Ureter (tissue), 1 donor: Measurements from ENCODE around the gene MRPS21. TPM values are rescaled to one million over a fixed set of nuclear protein-coding genes. Genes with fewer than 3 reads are reported as not detected.
"Not testable (repeated sequence)": the region's sequence is repeated elsewhere in the genome, so short reads cannot be mapped to it uniquely, and the experiment has no call there.

Experiments used
- DNase-seq: peaks from one replicate; pipeline ENCODE4 v3.0.0-alpha.2; 2020; ENCODE audit warnings: low spot score
- total RNA-seq: library from RNA; stranded (reverse); gene quantifications from one replicate; pipeline ENCODE4 v1.2.4, GENCODE V29; 2023
- donor health status: DM: yes; HTN: yes; CAD: no.

The MRPS21 gene
- total RNA-seq, 1 donor from 2014 or later: 79.7 TPM

- peak; percentile 93 for DNase-seq
Observed at GRCh38 chr1:150281758-150282557, 11.7 kb upstream of the MRPS21 start, which contains the start of gene CIART. CIART (plus strand) TSS chr1:150282554; CDS start chr1:150283268, 714 bp downstream.

- DNase-seq: no peak
Observed at GRCh38 chr1:150282558-150282958, 11.1 kb upstream of the MRPS21 start.

GRCh38 chr1:150283260-150283659 lies 10.4 kb upstream of the MRPS21 start:
- DNase-seq: no peak

GRCh38 chr1:150288382-150288781 lies 5.3 kb upstream of the MRPS21 start:
- DNase-seq: no peak

GRCh38 chr1:150288822-150289221 lies 4.8 kb upstream of the MRPS21 start:
- DNase-seq: no peak

- no peak for DNase-seq
Observed at GRCh38 chr1:150295476-150295875, 1.8 kb downstream of the MRPS21 start.

- DNase-seq: no peak
Observed at GRCh38 chr1:150299716-150300115, 6.1 kb downstream of the MRPS21 start.

- DNase-seq: no peak
Observed at GRCh38 chr1:150302338-150302737, 8.7 kb downstream of the MRPS21 start.

- no peak for DNase-seq
Observed at GRCh38 chr1:150302902-150303301, 9.2 kb downstream of the MRPS21 start.

- not testable (repeated sequence) for DNase-seq
Observed at GRCh38 chr1:150308585-150308984, 14.9 kb downstream of the MRPS21 start.

GRCh38 chr1:150309758-150310508 lies 16.3 kb downstream of the MRPS21 start:
- no peak for DNase-seq

- DNase-seq: no peak
Observed at GRCh38 chr1:150311762-150312161, 18.1 kb downstream of the MRPS21 start.

GRCh38 chr1:150314691-150315090 lies 21.0 kb downstream of the MRPS21 start:
- not testable (repeated sequence) for DNase-seq

- no peak for DNase-seq
Observed at GRCh38 chr1:150320667-150320978, 27.0 kb downstream of the MRPS21 start.

GRCh38 chr1:150321826-150322166 lies 28.1 kb downstream of the MRPS21 start:
- DNase-seq: no peak

GRCh38 chr1:150322310-150322709 lies 28.6 kb downstream of the MRPS21 start:
- DNase-seq: no peak

GRCh38 chr1:150332651-150333290 lies 39.1 kb downstream of the MRPS21 start:
- DNase-seq: no peak

- no peak for DNase-seq
Observed at GRCh38 chr1:150346316-150346715, 52.7 kb downstream of the MRPS21 start.

GRCh38 chr1:150352866-150353265 lies 59.2 kb downstream of the MRPS21 start:
- no peak for DNase-seq
